Thoracic aorta (tissue), 2 donors: Measurements from ENCODE around the gene VSIG10L. TPM values are rescaled to one million over a fixed set of nuclear protein-coding genes. Genes with fewer than 3 reads are reported as not detected.

Source experiments
- ATAC-seq: fragments of 150-250 bp; one replicate; pipeline ENCODE4 v1.8.0; 2017; ENCODE audit warnings: low read depth; ENCODE audit not compliant: insufficient number of reproducible peaks, low FRiP score
- DNase-seq: peaks from one replicate; pipeline ENCODE4 v3.0.0-alpha.2; 2020; ENCODE audit warnings: low spot score
- H3K27ac ChIP-seq, 2 donors: fragments of 200-600 bp; sonication (generic); 1 replicate in 1 of 2; 2 replicates in 1 of 2; pipeline ENCODE4 v1.5.1; 2016; ENCODE audit warnings: mild to moderate bottlenecking in 2 of 2, moderate library complexity in 2 of 2
- H3K27me3 ChIP-seq: fragments of 200-600 bp; sonication (generic); replicated peaks from 2 replicates; pipeline ENCODE4 v1.6.0; 2016; ENCODE audit warnings: mild to moderate bottlenecking; ENCODE audit not compliant: insufficient read depth
- H3K36me3 ChIP-seq: fragments of 200-600 bp; sonication (generic); one replicate; pipeline ENCODE4 v1.5.1; 2016
- H3K4me1 ChIP-seq, 2 donors: fragments of 200-600 bp; sonication (generic); 1 replicate in 1 of 2; 2 replicates in 1 of 2; pipeline versions ENCODE4 v1.5.1 to v1.6.0; 2016; ENCODE audit warnings: low read depth in 2 of 2, mild to moderate bottlenecking in 1 of 2; ENCODE audit not compliant: control insufficient read depth in 1 of 2
- H3K4me3 ChIP-seq: fragments of 200-600 bp; sonication (generic); 2 replicates; pipeline ENCODE4 v1.5.1; 2016; ENCODE audit warnings: mild to moderate bottlenecking
- H3K9me3 ChIP-seq: fragments of 200-600 bp; sonication (generic); 2 replicates; pipeline ENCODE4 v1.5.1; 2016
- total RNA-seq, 2 donors: library from RNA; depleted of rRNA; stranded (reverse); fragments of >200 nt; gene quantifications; one replicate each; pipeline versions ENCODE4 v1.1.0 to v1.2.3, GENCODE V29; 2016
- TF ChIP-seq, protein P1 (sequence below): fragments of 200-600 bp; sonication (generic); IDR thresholded peaks from one replicate; pipeline ENCODE4 v1.5.1; 2019; ENCODE audit warnings: antibody characterized with exemption

VSIG10L gene
- total RNA-seq, 2 donors from 2014 or later = 0.54 to 1.6 TPM

DNA sequence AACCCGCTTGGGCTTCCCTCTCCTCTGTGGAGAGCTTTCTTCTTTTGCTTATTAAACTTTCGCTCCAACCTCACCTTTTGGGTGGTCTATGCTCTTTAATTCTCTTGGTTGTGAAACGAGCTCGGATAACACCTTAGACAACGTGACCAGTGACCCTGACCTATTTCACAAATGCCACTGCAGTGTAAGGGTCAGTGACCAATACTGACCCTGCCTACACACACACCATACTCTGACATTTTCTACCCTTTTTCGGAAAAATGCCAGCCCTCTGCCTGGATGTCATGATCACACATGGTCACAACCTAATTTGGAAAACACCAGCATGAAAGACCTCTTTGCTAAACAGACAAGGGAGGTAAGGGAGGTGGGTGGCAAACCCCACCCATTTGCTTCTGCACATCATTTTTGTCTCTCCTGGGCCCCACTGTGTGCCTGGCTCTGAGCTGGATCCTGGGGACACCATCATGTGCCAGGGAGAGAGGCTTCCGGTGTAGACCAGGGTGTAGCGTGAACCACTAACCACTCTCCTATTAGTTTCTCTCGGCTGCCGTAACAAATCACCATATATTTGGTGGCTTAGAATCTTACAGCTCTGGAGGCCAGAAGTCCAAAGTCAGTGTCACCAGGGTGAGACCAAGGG lies 14.3 kb upstream of the VSIG10L start:
- no peak for DNase-seq

DNA sequence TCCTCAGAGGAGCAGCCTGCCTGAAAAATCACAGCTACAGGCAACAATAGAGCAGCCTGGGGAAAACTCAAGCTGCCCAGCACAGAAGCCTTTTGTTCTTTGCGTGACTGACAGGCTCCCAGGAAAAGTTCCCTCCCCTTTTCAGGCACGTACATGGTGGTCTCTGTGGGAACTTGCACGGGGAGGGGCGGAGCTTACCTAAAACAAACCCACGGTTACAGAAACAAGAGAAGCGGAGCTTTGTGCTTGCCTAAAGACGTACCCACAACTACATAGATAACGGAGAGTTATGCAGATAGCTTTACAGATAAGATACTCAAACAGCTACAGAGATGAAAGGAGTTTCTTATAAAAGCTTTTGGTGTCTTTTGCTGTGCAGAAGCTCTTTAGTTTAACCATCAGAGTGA lies 12.8 kb upstream of the VSIG10L start:
- TF ChIP-seq, protein P1, sequence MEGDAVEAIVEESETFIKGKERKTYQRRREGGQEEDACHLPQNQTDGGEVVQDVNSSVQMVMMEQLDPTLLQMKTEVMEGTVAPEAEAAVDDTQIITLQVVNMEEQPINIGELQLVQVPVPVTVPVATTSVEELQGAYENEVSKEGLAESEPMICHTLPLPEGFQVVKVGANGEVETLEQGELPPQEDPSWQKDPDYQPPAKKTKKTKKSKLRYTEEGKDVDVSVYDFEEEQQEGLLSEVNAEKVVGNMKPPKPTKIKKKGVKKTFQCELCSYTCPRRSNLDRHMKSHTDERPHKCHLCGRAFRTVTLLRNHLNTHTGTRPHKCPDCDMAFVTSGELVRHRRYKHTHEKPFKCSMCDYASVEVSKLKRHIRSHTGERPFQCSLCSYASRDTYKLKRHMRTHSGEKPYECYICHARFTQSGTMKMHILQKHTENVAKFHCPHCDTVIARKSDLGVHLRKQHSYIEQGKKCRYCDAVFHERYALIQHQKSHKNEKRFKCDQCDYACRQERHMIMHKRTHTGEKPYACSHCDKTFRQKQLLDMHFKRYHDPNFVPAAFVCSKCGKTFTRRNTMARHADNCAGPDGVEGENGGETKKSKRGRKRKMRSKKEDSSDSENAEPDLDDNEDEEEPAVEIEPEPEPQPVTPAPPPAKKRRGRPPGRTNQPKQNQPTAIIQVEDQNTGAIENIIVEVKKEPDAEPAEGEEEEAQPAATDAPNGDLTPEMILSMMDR = no peak
- no peak for DNase-seq
- Histone ChIP-seq H3K4me1 (no peaks in the 10 kb centered on the region), H3K27ac (no peak overlapping the region), H3K36me3 (peaks cover 19% of the 10 kb centered on the region), H3K4me3 (no peak overlapping the region), H3K27me3 (no peaks in the 10 kb centered on the region), H3K9me3 (no peaks in the 10 kb centered on the region)
- ATAC-seq = no peak

More for the DNA sequence above, 14.3 kb upstream of the VSIG10L start:
- Histone ChIP-seq H3K9me3 (no peaks in the 10 kb centered on the region), H3K27ac (no peak overlapping the region), H3K36me3 (peaks cover 6% of the 10 kb centered on the region), H3K4me1 (no peaks in the 10 kb centered on the region), H3K27me3 (no peaks in the 10 kb centered on the region), H3K4me3 (no peak overlapping the region)
- TF ChIP-seq, protein P1 = no peak
- no peak for ATAC-seq

DNA sequence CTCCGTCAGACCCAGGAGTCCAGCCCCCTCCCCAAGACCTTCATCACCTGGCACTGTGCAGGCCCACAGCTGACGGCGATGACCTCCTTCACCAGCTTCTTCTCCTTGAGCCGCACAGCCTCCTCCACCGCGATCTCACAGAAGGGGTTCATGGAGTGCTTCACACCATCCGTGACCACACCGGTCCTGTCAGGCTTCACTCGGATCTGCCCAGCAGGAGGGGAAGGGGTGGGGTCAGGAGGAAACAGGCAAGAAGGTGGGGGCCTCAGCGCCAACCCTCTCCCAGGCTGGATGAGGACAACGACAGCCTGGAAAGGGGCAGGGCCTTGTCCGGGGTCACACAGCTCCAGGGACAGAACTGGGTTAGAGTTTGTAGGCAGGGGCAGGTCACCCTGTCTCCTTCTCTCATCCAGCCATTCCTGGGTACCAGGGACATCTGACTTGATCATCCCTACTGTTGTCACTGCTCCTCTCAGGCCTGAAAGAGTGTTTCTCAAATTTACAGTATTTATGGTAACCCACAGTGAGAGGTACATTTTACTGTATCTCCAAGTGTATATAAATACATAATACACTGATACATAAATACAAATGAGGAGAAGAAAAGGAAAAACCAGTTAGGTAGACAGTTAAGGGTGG lies 12.3 kb upstream of the VSIG10L start:
- TF ChIP-seq, protein P1 = no peak
- no peaks in the 10 kb centered on the region for H3K9me3 ChIP-seq
- H3K27ac ChIP-seq = no peak overlapping the region
- no peaks in the 10 kb centered on the region for H3K27me3 ChIP-seq
- peaks cover 19% of the 10 kb centered on the region for H3K36me3 ChIP-seq
- H3K4me1 ChIP-seq = no peaks in the 10 kb centered on the region
- H3K4me3 ChIP-seq = no peak overlapping the region
- no peak for DNase-seq
- no peak for ATAC-seq

DNA sequence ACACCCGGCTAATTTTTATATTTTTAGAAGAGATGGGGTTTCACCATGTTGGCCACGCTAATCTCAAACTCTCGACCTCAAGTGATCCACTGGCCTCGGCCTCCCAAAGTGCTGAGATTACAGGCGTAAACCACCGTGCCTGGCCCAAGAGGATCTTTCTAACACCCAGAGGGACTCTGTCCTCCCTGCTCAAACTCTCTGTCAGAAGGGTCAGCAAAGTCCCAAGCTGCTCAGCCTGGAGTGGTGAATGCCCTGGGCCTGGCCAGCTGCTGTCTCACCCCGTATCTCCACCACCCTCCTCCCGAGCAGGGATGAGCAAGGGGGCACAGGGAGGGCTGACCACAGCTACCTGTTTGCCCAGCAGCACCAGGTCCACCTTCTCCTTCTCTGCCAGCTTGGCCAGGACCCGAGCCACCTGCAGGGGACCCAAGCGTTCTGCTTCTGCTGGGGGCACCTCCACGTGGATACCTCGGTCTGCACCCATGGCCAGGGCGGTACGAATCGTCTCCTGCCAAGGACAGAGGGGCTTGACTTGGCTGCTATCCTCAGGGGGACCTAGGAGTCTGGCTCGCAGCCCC lies 10.9 kb upstream of the VSIG10L start:
- H3K4me1 ChIP-seq = no peaks in the 10 kb centered on the region
- ATAC-seq = no peak
- no peak for DNase-seq
- no peaks in the 10 kb centered on the region for H3K27me3 ChIP-seq
- TF ChIP-seq, protein P1 = no peak
- H3K27ac ChIP-seq = no peak overlapping the region
- no peaks in the 10 kb centered on the region for H3K9me3 ChIP-seq
- H3K4me3 ChIP-seq = no peak overlapping the region
- peaks cover 19% of the 10 kb centered on the region for H3K36me3 ChIP-seq

DNA sequence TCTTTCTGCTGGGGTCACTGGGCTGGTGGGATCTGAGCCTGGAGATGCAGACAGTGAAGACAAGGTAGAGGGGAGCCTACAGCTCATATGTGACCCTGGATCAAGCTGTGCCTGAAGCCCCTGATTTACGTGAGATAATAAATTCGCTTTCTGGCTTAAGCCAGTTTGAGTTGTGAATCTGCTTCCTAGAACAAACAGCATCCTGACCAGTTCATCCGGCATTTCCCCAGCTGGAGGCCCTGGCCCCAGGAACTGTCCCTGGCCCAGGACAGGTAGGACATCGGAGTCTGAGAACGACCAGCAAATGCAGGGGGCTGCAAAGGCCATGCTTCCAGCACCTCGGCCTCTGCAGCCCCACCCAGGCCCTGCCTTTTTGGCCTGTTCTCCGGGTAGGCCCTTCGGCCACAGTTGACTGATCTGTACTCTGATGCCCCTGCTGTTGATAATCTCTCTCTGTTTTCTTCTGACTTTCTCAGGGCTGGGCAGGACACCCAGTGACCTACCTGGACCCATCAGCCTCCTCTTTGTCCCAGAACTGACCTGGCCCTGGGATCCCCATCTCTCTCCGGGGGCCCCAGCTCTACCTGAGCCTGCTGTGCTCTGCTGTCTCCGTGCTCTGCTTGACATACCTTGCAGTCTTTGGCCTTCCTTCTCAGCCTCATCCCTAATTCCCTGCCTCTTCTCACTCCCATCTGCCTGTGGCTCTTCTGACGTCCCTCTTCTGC lies 9.5 kb upstream of the VSIG10L start:
- no peaks in the 10 kb centered on the region for H3K4me1 ChIP-seq
- no peaks in the 10 kb centered on the region for H3K27me3 ChIP-seq
- DNase-seq (no peak), ATAC-seq (no peak)
- H3K27ac ChIP-seq = no peak overlapping the region
- peaks cover 19% of the 10 kb centered on the region for H3K36me3 ChIP-seq
- no peak overlapping the region for H3K4me3 ChIP-seq
- H3K9me3 ChIP-seq = no peaks in the 10 kb centered on the region
- TF ChIP-seq, protein P1 = no peak
